Posterior vena cava (tissue), 2 donors: ENCODE data around the gene VDAC2. TPM values are rescaled to one million over a fixed set of nuclear protein-coding genes. Genes with fewer than 3 reads are reported as not detected.

Source experiments
- DNase-seq: peaks from one replicate; pipeline ENCODE4 v3.0.0-alpha.2; 2020; ENCODE audit warnings: low spot score
- intact Hi-C, 2 donors: fragments of 100-400 bp; cut with DNase I; formaldehyde crosslinking; loops; one replicate each; pipeline versions ENCODE4 v1.14.1 to v1.14.2; 2022 to 2023
- total RNA-seq, 2 donors: library from RNA; stranded (reverse); fragmentation: NEBNext Ultra II Directional; extraction: Animal tissue kit (Norgen Biotek cat#: 25700); gene quantifications; one replicate each; pipeline ENCODE4 v1.2.1, GENCODE V29; 2021
- donor health status: DM: yes; HTN: yes; CAD: no.
- donor health status: DM: yes; HTN: yes; CAD: no.

VDAC2 gene
- total RNA-seq, 2 donors from 2014 or later = 115 to 146 TPM

DNA sequence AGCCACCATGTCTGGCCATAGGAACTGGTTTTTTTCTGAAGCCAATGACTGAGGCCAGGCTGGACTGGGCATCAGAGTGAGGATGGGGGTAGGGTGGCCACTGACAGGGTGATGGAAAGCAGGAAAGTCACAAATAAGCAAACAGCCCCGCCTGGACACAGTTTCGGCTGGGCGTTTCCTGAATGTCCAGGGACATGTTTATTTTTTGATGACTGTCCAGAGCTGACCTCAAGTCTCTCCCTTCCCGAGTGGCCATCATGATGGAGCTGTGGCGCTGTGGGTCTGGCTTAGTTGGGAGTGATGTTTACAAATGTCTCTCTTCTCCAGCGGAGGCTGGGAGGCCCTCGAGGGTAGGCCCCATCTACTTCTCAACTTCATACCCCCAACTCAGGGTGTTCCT, 62.3 kb downstream of the VDAC2 start:
- intact Hi-C loops = no loop called here
- DNase-seq = no peak

DNA sequence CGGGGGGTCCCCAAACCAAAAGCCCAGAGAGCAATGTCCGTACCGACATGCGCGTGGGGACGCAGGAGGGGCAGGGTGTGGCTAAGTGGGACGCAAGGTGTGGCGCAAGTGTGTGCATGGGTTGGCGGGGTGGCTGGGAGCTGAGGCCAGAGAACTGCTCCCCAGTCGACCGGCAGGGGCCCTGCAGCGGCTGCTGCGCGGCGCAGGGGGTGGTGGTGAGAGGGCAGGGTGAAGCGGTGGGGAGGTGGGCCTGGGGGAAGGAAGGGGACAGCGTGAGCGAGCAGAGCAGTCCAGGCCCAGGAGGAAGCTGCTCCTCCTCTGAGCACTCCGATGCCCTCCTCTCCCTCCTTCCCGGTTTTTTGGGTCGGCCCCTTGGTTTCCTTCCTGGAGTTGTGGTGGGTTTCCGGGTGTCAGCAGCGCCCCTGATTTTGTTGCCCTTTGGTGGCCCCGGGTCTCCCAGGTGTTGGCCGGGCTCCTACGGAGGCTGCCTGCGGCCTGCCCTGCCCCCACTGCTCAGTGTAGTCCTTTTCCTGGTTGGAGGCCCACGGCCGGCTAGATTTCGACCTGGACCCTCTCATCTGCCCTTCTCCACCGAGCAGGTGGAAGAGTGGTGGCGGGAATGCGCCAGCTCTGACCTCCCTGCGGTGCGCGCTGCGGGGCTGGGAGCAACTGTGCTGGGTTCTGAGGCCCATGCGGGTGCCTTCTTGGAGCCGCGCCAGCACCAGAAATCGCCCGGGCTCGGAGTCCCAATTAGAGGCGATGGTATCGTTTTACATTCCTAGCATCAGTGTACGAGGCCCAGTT, 65.7 kb downstream of the VDAC2 start:
- no peak for DNase-seq
- intact Hi-C loops = no loop called here

- intact Hi-C loops = no loop called here
- DNase-seq = no peak
Measured at GRCh38 chr10:75280236-75280635, 69.6 kb downstream of the VDAC2 start.

Other genes starting within 250 kb of the VDAC2 start
- gene SAMD8, start 99.1 kb upstream of the VDAC2 start, total RNA-seq = 10 to 100 TPM; 26.6 to 29.6 TPM
- gene COMTD1, start 25.2 kb downstream of the VDAC2 start, total RNA-seq = 10 to 100 TPM in 1 of 2 donors, 1 to 10 TPM in 1; 10.0 to 18.1 TPM
- 10 to 100 TPM; 27.9 to 36.0 TPM for gene ZNF503, start 191.0 kb downstream of the VDAC2 start, total RNA-seq
- gene LRMDA, start 220.8 kb downstream of the VDAC2 start, total RNA-seq = 10 to 100 TPM; 14.4 to 18.0 TPM